Stimulated activated CD8-positive, alpha-beta memory T cell treated with anti-CD3 and anti-CD28 coated beads, Interleukin-15, amount 100 ng/mL, for 24 hours (primary cell): ENCODE results near the gene ATAD2B.
"Not testable (repeated sequence)": the region's sequence is repeated elsewhere in the genome, so short reads cannot be mapped to it uniquely, and the experiment has no call there.

Experiments
- DNase-seq: peaks from one replicate; pipeline ENCODE4 v3.0.0-alpha.2; 2020; ENCODE audit warnings: low read depth

Gene ATAD2B

GRCh38 chr2:23745068-23745725 is 181.7 kb downstream of the ATAD2B start:
- no peak for DNase-seq

GRCh38 chr2:23736783-23737182 is 190.1 kb downstream of the ATAD2B start:
- not testable (repeated sequence) for DNase-seq

GRCh38 chr2:23734416-23734815 is 192.5 kb downstream of the ATAD2B start:
- DNase-seq, result no peak

- DNase-seq, result not testable (repeated sequence)
These were observed 203.9 kb downstream of the ATAD2B start for GRCh38 chr2:23723029-23723428.

GRCh38 chr2:23722255-23722654 is 204.7 kb downstream of the ATAD2B start:
- no peak for DNase-seq

GRCh38 chr2:23721454-23721826 is 205.5 kb downstream of the ATAD2B start:
- no peak for DNase-seq

- no peak for DNase-seq
These were observed 206.0 kb downstream of the ATAD2B start for GRCh38 chr2:23720705-23721453.

GRCh38 chr2:23719716-23720115 is 207.2 kb downstream of the ATAD2B start:
- DNase-seq, result no peak

- no peak for DNase-seq
These were observed 207.8 kb downstream of the ATAD2B start for GRCh38 chr2:23718931-23719700.

- no peak for DNase-seq
These were observed 213.6 kb downstream of the ATAD2B start for GRCh38 chr2:23713351-23713750.

- DNase-seq, result no peak
These were observed 214.2 kb downstream of the ATAD2B start for GRCh38 chr2:23712756-23713151.

- no peak for DNase-seq
These were observed 214.8 kb downstream of the ATAD2B start for GRCh38 chr2:23711979-23712755.

- no peak for DNase-seq
These were observed 217.6 kb downstream of the ATAD2B start for GRCh38 chr2:23709311-23709710.

GRCh38 chr2:23708771-23709170 is 218.2 kb downstream of the ATAD2B start:
- no peak for DNase-seq

GRCh38 chr2:23707096-23707495 is 219.8 kb downstream of the ATAD2B start:
- no peak for DNase-seq

GRCh38 chr2:23706613-23707078 is 220.3 kb downstream of the ATAD2B start:
- no peak for DNase-seq

GRCh38 chr2:23705771-23706612 is 220.9 kb downstream of the ATAD2B start:
- DNase-seq, result no peak

- DNase-seq, result no peak
These were observed 223.1 kb downstream of the ATAD2B start for GRCh38 chr2:23703583-23704385.

GRCh38 chr2:23703037-23703582 is 223.8 kb downstream of the ATAD2B start:
- DNase-seq, result no peak

- no peak for DNase-seq
These were observed 226.3 kb downstream of the ATAD2B start for GRCh38 chr2:23700627-23701026.
